K562 (cell line): ENCODE results near the gene CLCC1. TPM values are rescaled to one million over a fixed set of nuclear protein-coding genes. Genes with fewer than 3 reads are reported as not detected.

ENCODE experiments used
- ARHGAP35 ChIP-seq: fragments of 450-650 bp; IDR thresholded peaks from 2 replicates; pipeline ENCODE4 v1.6.1; 2018; ENCODE audit not compliant: partially characterized antibody
- KDM4B ChIP-seq, 2 experiments: fragments of 450-650 bp in 1 of 2; sonication (generic) in 1 of 2; IDR thresholded peaks; 2 replicates each; pipeline ENCODE4 v1.6.1; 2016 to 2017; ENCODE audit warnings: borderline replicate concordance in 2 of 2, antibody characterized with exemption in 1 of 2, low read depth in 1 of 2, mild to moderate bottlenecking in 1 of 2
- MNT ChIP-seq, 2 experiments: fragments of 450-650 bp; conservative IDR thresholded peaks; 2 replicates each; pipeline ENCODE4 v1.6.1; 2017; ENCODE audit warnings: mild to moderate bottlenecking in 2 of 2, moderate library complexity in 2 of 2
- PBX2 ChIP-seq, 2 experiments: IDR thresholded peaks in 1 of 2; conservative IDR thresholded peaks in 1 of 2; 2 replicates each; pipeline ENCODE4 v1.6.1; 2016; ENCODE audit warnings: low read depth in 2 of 2, mild to moderate bottlenecking in 1 of 2, missing compliant biosample characterization in 1 of 2, missing genetic modification characterization in 1 of 2, moderate library complexity in 1 of 2
- PTBP1 ChIP-seq: fragments of 200-400 bp; formaldehyde crosslinking; IDR thresholded peaks from 2 replicates; pipeline ENCODE4 v1.6.1; 2017; ENCODE audit warnings: low read depth, low read length
- SNIP1 ChIP-seq: fragments of 450-650 bp; IDR thresholded peaks from 2 replicates; pipeline ENCODE4 v1.7.1; 2017; ENCODE audit warnings: low read depth, mild to moderate bottlenecking
- SREBF1 ChIP-seq: fragments of 150-350 bp; IDR thresholded peaks from 2 replicates; pipeline ENCODE4 v1.6.1; 2014; ENCODE audit warnings: antibody characterized with exemption, low read depth, low read length, borderline replicate concordance
- STAT6 ChIP-seq: sonication (generic); formaldehyde crosslinking; IDR thresholded peaks from 2 replicates; pipeline ENCODE4 v1.8.1; 2023; ENCODE audit warnings: mild to moderate bottlenecking, missing genetic modification reagents
- TGIF2 ChIP-seq: sonication (generic); formaldehyde crosslinking; IDR thresholded peaks from 2 replicates; pipeline ENCODE4 v1.8.1; 2022; ENCODE audit warnings: mild to moderate bottlenecking, missing genetic modification reagents, moderate library complexity
- YBX1 ChIP-seq: fragments of 450-650 bp; IDR thresholded peaks from 2 replicates; pipeline ENCODE4 v1.7.1; 2016; ENCODE audit warnings: mild to moderate bottlenecking
- ZNF583 ChIP-seq: fragments of 250-450 bp; sonication (Bioruptor Pico); IDR thresholded peaks from 2 replicates; pipeline ENCODE4 v1.4.0; 2020
- ZNF586 ChIP-seq: fragments of 450-650 bp; formaldehyde crosslinking; conservative IDR thresholded peaks from 2 replicates; pipeline ENCODE4 v1.4.0; 2020; ENCODE audit warnings: mild to moderate bottlenecking, moderate library complexity
- ZNF592 ChIP-seq: fragments of 450-650 bp; IDR thresholded peaks from 2 replicates; pipeline ENCODE4 v1.6.1; 2017; ENCODE audit warnings: antibody characterized with exemption, mild to moderate bottlenecking
- ZNF780A ChIP-seq: fragments of 250-450 bp; sonication (Bioruptor Pico); IDR thresholded peaks from 2 replicates; pipeline ENCODE4 v1.5.0; 2021; ENCODE audit warnings: mild to moderate bottlenecking
- polyA plus RNA-seq, 8 experiments: library from polyadenylated mRNA; depleted of rRNA in 4 of 8; stranded (reverse) in 5 of 8; unstranded in 3 of 8; fragments of >200 nt; fragmentation: Nextera tagmentation in 2 of 8; fragmentation: Illumina TruSeq in 1 of 8; extraction: Ambion mirVana in 2 of 8; extraction: Trizol in 1 of 8; gene quantifications; 2 replicates each; pipeline versions ENCODE4 v1.2.1 to v1.2.3, GENCODE V29; 2011 to 2014; ENCODE audit warnings: inconsistent platforms in 1 of 8, missing spikeins in 1 of 8
- total RNA-seq, 7 experiments: library from RNA; depleted of rRNA in 6 of 7; stranded (reverse); fragments of >200 nt in 6 of 7; fragmentation: Illumina TruSeq in 2 of 7; extraction: Trizol in 2 of 7; gene quantifications; 2 replicates each; pipeline versions ENCODE4 v1.2.1 to v1.2.3, GENCODE V29; 2011 to 2021; ENCODE audit warnings: low replicate concordance in 1 of 7

Gene CLCC1
- total and polyA plus RNA-seq, 9 of the 15 experiments (the other 6 are each of a cell fraction or from before 2014, with no cell fraction given): 28.8 to 63.4 (median 40.4) TPM

- TF ChIP-seq ZNF592 (peak; percentile 90), SNIP1 (no peak), TGIF2 (CRISPR knock-in tag) (peak; percentile 81; the same call in 1 of the 2 replicates), SREBF1 (no peak), PBX2 (CRISPR knock-in tag; IDR thresholded peaks at IDR 0.05; ENCODE audit: low read depth) (no peak), PBX2 (tag; conservative IDR thresholded peaks at IDR 0.05; ENCODE audit: low read depth) (no peak), ZNF780A (no peak), KDM4B (IDR thresholded peaks at IDR 0.05; ENCODE audit: borderline replicate concordance in 2 of 2, low read depth in 1 of 2) (peak in 1 of 2 experiments; percentile 36; a peak in 1 of 4 replicates), MNT (conservative IDR thresholded peaks at IDR 0.05) (peak; percentile 87 to 96), YBX1 (no peak), ARHGAP35 (no peak), ZNF586 (CRISPR knock-in tag) (no peak), STAT6 (CRISPR knock-in tag) (peak; percentile 97), ZNF583 (CRISPR knock-in tag) (no peak), PTBP1 (no peak)
Observed at GRCh38 chr1:108963052-108963686, at the start of gene CLCC1 (continued).
